Activated naive CD4-positive, alpha-beta T cell treated with anti-CD3 and anti-CD28 coated beads, Interleukin-2, amount 50 U/mL, for 24 hours (primary cell): ENCODE measurements around the gene TEX28.
"Not testable (repeated sequence)": the region's sequence is repeated elsewhere in the genome, so short reads cannot be mapped to it uniquely, and the experiment has no call there.

Experiments used
- H3K27ac Mint-ChIP-seq: one replicate; pipeline ENCODE4 v1.8.0; 2021; ENCODE audit warnings: mild to moderate bottlenecking, mixed read lengths
- H3K27me3 Mint-ChIP-seq: one replicate; pipeline ENCODE4 v1.8.0; 2021; ENCODE audit warnings: mixed read lengths
- H3K36me3 Mint-ChIP-seq: one replicate; pipeline ENCODE4 v1.8.0; 2021; ENCODE audit warnings: mixed read lengths
- H3K4me1 Mint-ChIP-seq: one replicate; pipeline ENCODE4 v1.8.0; 2021; ENCODE audit warnings: mixed read lengths
- H3K4me3 Mint-ChIP-seq: one replicate; pipeline ENCODE4 v1.8.0; 2021; ENCODE audit warnings: mild to moderate bottlenecking, mixed read lengths
- H3K9me3 Mint-ChIP-seq: one replicate; pipeline ENCODE4 v1.8.0; 2021; ENCODE audit warnings: mixed read lengths

Gene TEX28

DNA sequence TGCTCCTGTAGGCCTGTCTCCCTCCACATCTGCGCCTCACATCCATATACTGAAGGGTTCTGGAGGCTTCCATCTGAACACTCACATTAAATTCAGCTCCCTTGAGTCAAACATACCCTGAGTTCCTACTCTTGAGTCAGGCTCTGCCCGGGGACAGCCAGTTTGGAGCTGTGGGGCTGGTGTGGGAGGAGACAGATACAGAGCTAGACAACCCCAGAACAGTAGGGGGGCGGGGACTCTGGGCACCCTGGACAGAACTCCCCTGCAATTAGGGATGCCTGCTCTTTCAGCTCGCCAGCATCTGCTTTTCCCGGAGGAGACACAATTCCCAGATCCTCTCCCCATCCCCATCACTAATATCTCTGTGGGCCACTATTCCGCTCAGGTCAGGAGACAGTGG, 69.6 kb downstream of the TEX28 start:
- H3K9me3 Mint-ChIP-seq, H3K4me1 Mint-ChIP-seq, H3K4me3 Mint-ChIP-seq, H3K36me3 Mint-ChIP-seq, H3K27ac Mint-ChIP-seq, H3K27me3 Mint-ChIP-seq: not testable (repeated sequence)
